ENCODE measurements around the gene FOXRED1.

GRCh38 chr11:126263489-126263888, 5.5 kb upstream of the FOXRED1 start:
- TF ChIP-seq CTCF (IDR thresholded peaks at IDR 0.05) (no peak), POLR2A (IDR thresholded peaks at IDR 0.05) (no peak)

All from upper lobe of left lung (tissue), 4 donors.